Colonic mucosa (tissue), 4 donors: ENCODE results near the gene FBP1. TPM values are rescaled to one million over a fixed set of nuclear protein-coding genes. Genes with fewer than 3 reads are reported as not detected.

ENCODE experiments used
- DNase-seq: peaks from one replicate; pipeline ENCODE4 v3.0.0-alpha.2; 2020
- H3K27ac ChIP-seq: fragments of 200-600 bp; one replicate; pipeline ENCODE4 v1.8.0; 2021
- H3K27me3 ChIP-seq: fragments of 200-600 bp; one replicate; pipeline ENCODE4 v1.8.0; 2021
- H3K36me3 ChIP-seq: fragments of 200-600 bp; one replicate; pipeline ENCODE4 v1.8.0; 2021
- H3K4me1 ChIP-seq: fragments of 200-600 bp; one replicate; pipeline ENCODE4 v1.8.0; 2021; ENCODE audit warnings: mild to moderate bottlenecking
- H3K4me3 ChIP-seq: fragments of 200-600 bp; one replicate; pipeline ENCODE4 v1.8.0; 2021
- H3K9ac ChIP-seq, 2 donors: one replicate each; pipeline ENCODE4 v1.7.0; 2013; ENCODE audit warnings: control low read depth in 2 of 2, low read depth in 2 of 2, low read length in 2 of 2
- H3K9me3 ChIP-seq: fragments of 200-600 bp; one replicate; pipeline ENCODE4 v1.8.0; 2021
- intact Hi-C: fragments of 100-400 bp; cut with DNase I; formaldehyde crosslinking; loops from one replicate; pipeline ENCODE4 v1.14.1; 2022
- total RNA-seq, 2 donors: library from RNA; stranded (reverse); fragmentation: NEBNext Ultra II Directional in 1 of 2; extraction: Animal tissue kit (Norgen Biotek cat#: 25700) in 1 of 2; gene quantifications; one replicate each; pipeline ENCODE4 v1.2.1, GENCODE V29; 2021
- TF ChIP-seq, protein P1 (sequence below): fragments of 200-600 bp; IDR thresholded peaks from one replicate; pipeline ENCODE4 v1.8.0; 2022; ENCODE audit warnings: antibody characterized with exemption, mild to moderate bottlenecking
- donor health status: healthy.
- donor health status: DM: no; HTN: no; CAD: no.
- donor health status: DM: no; HTN: no; CAD: no.

Gene FBP1
- total RNA-seq, 2 donors from 2014 or later, result 43.8 to 51.4 TPM

DNA sequence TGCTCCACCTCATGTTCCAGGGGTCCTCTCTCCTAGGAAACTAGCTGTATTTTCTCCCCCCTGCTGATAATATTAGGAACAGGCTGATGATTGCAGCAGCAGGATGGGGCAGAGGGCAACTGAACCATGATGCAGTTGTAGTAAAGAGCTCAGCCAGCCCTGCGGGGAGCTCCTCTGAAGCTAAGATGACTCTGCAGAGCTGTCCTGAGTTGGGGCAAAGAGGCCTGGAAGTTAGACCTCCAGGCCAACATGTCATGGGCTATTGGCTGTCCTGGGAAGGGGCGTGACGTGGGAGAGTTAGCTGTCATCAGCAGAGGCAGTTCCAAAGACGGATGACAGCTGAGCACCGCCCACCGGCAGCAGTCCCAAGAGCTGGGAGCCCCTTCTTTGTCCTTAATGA, 6.6 kb upstream of the FBP1 start:
- Histone ChIP-seq H3K9me3 (no peaks in the 10 kb centered on the region), H3K9ac (no peak overlapping the region), H3K4me1 (no peaks in the 10 kb centered on the region), H3K27me3 (no peaks in the 10 kb centered on the region), H3K4me3 (no peak overlapping the region), H3K27ac (no peak overlapping the region), H3K36me3 (no peaks in the 10 kb centered on the region)
- intact Hi-C loops, result no loop called here
- DNase-seq, result no peak
- TF ChIP-seq, protein P1, sequence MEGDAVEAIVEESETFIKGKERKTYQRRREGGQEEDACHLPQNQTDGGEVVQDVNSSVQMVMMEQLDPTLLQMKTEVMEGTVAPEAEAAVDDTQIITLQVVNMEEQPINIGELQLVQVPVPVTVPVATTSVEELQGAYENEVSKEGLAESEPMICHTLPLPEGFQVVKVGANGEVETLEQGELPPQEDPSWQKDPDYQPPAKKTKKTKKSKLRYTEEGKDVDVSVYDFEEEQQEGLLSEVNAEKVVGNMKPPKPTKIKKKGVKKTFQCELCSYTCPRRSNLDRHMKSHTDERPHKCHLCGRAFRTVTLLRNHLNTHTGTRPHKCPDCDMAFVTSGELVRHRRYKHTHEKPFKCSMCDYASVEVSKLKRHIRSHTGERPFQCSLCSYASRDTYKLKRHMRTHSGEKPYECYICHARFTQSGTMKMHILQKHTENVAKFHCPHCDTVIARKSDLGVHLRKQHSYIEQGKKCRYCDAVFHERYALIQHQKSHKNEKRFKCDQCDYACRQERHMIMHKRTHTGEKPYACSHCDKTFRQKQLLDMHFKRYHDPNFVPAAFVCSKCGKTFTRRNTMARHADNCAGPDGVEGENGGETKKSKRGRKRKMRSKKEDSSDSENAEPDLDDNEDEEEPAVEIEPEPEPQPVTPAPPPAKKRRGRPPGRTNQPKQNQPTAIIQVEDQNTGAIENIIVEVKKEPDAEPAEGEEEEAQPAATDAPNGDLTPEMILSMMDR, result no peak

DNA sequence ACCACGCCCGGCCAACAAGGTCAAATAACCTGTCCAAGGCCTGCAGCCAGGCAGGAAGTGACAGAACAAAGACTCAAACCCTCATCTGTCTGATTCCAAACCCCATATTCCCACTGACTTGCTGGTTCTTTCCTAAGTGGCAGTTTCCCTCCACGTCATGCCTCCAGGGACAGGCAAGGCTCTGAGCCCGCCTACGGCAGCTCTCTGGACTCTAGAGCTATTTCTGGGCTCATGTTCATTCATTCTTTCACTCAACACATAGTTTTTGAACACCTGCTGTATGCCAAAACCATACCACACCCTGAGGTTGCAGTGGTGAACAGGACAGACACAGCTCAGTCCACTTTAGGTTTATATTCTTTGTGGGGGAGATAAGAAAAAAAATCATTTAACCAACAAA, 5.2 kb upstream of the FBP1 start:
- H3K4me1 ChIP-seq, result no peaks in the 10 kb centered on the region
- intact Hi-C loops, result no loop called here
- no peak overlapping the region for H3K4me3 ChIP-seq
- no peaks in the 10 kb centered on the region for H3K27me3 ChIP-seq
- no peak for DNase-seq
- no peaks in the 10 kb centered on the region for H3K36me3 ChIP-seq
- TF ChIP-seq, protein P1, result no peak
- H3K9ac ChIP-seq, result no peak overlapping the region
- H3K27ac ChIP-seq, result no peak overlapping the region
- H3K9me3 ChIP-seq, result no peaks in the 10 kb centered on the region

DNA sequence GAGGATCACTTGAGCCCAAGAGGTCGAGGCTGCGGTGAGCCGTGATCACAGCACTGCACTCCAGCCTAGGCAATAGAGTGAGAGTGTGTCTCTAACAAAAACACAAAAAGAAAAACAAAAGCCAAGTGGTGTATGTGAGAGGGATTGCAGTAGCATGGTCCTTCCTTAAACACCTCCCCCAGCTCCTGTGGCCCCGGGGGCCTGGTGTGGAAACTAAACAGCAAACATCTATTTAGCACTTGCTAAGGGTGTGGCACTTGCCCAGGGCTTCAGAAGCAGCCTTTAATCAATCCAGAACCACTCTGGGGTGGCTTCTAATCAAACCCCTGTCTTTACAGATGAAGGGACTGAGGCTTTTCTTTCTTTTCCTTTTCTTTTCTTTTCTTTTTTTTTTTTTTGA, 4.4 kb upstream of the FBP1 start:
- Histone ChIP-seq H3K27me3 (no peaks in the 10 kb centered on the region), H3K27ac (no peak overlapping the region), H3K4me3 (no peak overlapping the region), H3K9me3 (no peaks in the 10 kb centered on the region), H3K4me1 (no peaks in the 10 kb centered on the region), H3K36me3 (no peaks in the 10 kb centered on the region), H3K9ac (no peak overlapping the region)
- no peak for DNase-seq
- TF ChIP-seq, protein P1, result no peak
- intact Hi-C loops, result no loop called here

- no peaks in the 10 kb centered on the region for H3K4me1 ChIP-seq
- no peak overlapping the region for H3K4me3 ChIP-seq
- H3K36me3 ChIP-seq, result no peaks in the 10 kb centered on the region
- DNase-seq, result no peak
- TF ChIP-seq, protein P1, result no peak
- H3K9me3 ChIP-seq, result no peaks in the 10 kb centered on the region
- H3K27me3 ChIP-seq, result no peaks in the 10 kb centered on the region
- H3K9ac ChIP-seq, result no peak overlapping the region
- intact Hi-C loops, result no loop called here
- H3K27ac ChIP-seq, result no peak overlapping the region
These were observed 3.9 kb upstream of the FBP1 start for GRCh38 chr9:94643176-94643575.

DNA sequence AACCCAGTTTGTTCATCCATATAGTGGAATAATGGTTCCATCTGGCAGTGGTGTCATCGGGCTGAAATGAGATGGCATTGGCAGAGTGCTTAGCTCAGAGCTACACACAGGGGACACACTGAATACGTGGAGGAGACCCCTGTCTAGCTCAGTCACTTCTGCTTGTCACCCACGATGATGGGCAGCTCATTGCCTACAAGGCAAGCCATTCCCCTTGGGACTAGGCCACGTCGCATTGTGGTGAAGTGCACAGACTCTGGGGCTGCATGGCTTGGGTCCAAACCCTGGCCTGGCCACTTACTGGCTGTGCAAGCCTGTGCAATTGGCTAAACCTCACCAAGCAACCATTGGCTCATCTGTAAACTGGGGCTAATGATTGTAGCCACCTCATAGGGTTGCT, 3.2 kb upstream of the FBP1 start:
- Histone ChIP-seq H3K36me3 (no peaks in the 10 kb centered on the region), H3K27ac (no peak overlapping the region), H3K9ac (no peak overlapping the region), H3K4me1 (no peaks in the 10 kb centered on the region), H3K27me3 (no peaks in the 10 kb centered on the region), H3K4me3 (no peak overlapping the region), H3K9me3 (no peaks in the 10 kb centered on the region)
- intact Hi-C loops, result no loop called here
- no peak for DNase-seq
- TF ChIP-seq, protein P1, result no peak

- Histone ChIP-seq H3K9me3 (no peaks in the 10 kb centered on the region), H3K4me1 (no peaks in the 10 kb centered on the region), H3K27ac (peak overlapping the region; percentile 55), H3K27me3 (no peaks in the 10 kb centered on the region), H3K4me3 (peak overlapping the region; percentile 77), H3K9ac (peak overlapping the region; percentile 65 to 83), H3K36me3 (no peaks in the 10 kb centered on the region)
- intact Hi-C loops, result no loop called here
- TF ChIP-seq, protein P1, result no peak
- peak; percentile 30 for DNase-seq
These were observed 670 bp upstream of the FBP1 start for GRCh38 chr9:94639999-94640376.
